Kidney (tissue), 22 donors: ENCODE data around the gene FOXK1. TPM values are rescaled to one million over a fixed set of nuclear protein-coding genes. Genes with fewer than 3 reads are reported as not detected.

Source experiments
- DNase-seq, 5 donors: peaks; one replicate each; pipeline ENCODE4 v3.0.0-alpha.2; 2013 to 2020
- FAIRE-seq: peaks from 2 replicates; lab custom pipeline; 2012; peaks lifted over from hg19 to GRCh38; lab: Jason Lieb, UNC
- H3K27ac ChIP-seq, 2 donors: one replicate each; pipeline ENCODE4 v1.7.0; 2013; ENCODE audit warnings: low read depth in 2 of 2, low read length in 2 of 2, inconsistent platforms in 1 of 2
- H3K27me3 ChIP-seq: one replicate; pipeline ENCODE4 v1.7.1; 2013; ENCODE audit warnings: low read length, inconsistent platforms; ENCODE audit not compliant: control insufficient read depth, insufficient read depth
- H3K36me3 ChIP-seq, 3 donors: one replicate each; pipeline versions ENCODE4 v1.7.0 to v1.7.1; 2013; ENCODE audit warnings: low read length in 3 of 3, control low read depth in 1 of 3, inconsistent platforms in 1 of 3; ENCODE audit not compliant: insufficient read depth in 3 of 3, control insufficient read depth in 2 of 3
- H3K4me1 ChIP-seq, 3 donors: one replicate each; pipeline versions ENCODE4 v1.7.0 to v1.7.1; 2013; ENCODE audit warnings: low read length in 3 of 3, inconsistent platforms in 1 of 3, low read depth in 1 of 3; ENCODE audit not compliant: control insufficient read depth in 2 of 3, insufficient read depth in 2 of 3
- H3K4me3 ChIP-seq, 3 donors: one replicate each; pipeline versions ENCODE4 v1.7.0 to v1.8.1; 2013; ENCODE audit warnings: low read length in 3 of 3, control low read depth in 1 of 3, inconsistent platforms in 1 of 3
- H3K9ac ChIP-seq, 3 donors: one replicate each; pipeline versions ENCODE4 v1.7.0 to v1.7.1; 2013; ENCODE audit warnings: low read length in 3 of 3, control low read depth in 1 of 3, inconsistent platforms in 1 of 3
- H3K9me3 ChIP-seq, 3 donors: one replicate each; pipeline versions ENCODE4 v1.7.0 to v1.7.1; 2013; ENCODE audit warnings: low read length in 3 of 3, control low read depth in 1 of 3, inconsistent platforms in 1 of 3; ENCODE audit not compliant: control insufficient read depth in 2 of 3, insufficient read depth in 1 of 3
- intact Hi-C: fragments of 100-400 bp; cut with DNase I; formaldehyde crosslinking; loops from one replicate; pipeline ENCODE4 v1.11.1; 2022
- long read RNA-seq, 10 donors: library from polyadenylated mRNA in 1 of 10; unstranded in 1 of 10; transcript quantifications; one replicate each; pipeline ENCODE4 v2.0.0 and lab custom pipeline, GENCODE V29; 2021 to 2026
- polyA plus RNA-seq: library from polyadenylated mRNA; stranded (reverse); fragments of 350-450 nt; fragmentation: Illumina TruSeq; extraction: RNeasy Lipid Tissue Mini Kit (QIAGEN cat#74804); gene quantifications from one replicate; pipeline ENCODE4 v1.2.3, GENCODE V29; 2014; ENCODE audit warnings: low read depth, low replicate concordance; ENCODE audit not compliant: insufficient read depth
- total RNA-seq: library from RNA; stranded (reverse); fragmentation: NEBNext Ultra II Directional; extraction: Animal tissue kit (Norgen Biotek cat#: 25700); gene quantifications from one replicate; pipeline ENCODE4 v1.2.1, GENCODE V29; 2021
- TF ChIP-seq, protein P1 (sequence below): IDR thresholded peaks from 3 replicates; pipeline ENCODE4 v1.5.1; 2012; ENCODE audit warnings: mild to moderate bottlenecking, moderate library complexity, borderline replicate concordance; ENCODE audit not compliant: insufficient read depth; ENCODE audit errors: extremely low read depth
- donor health status: control.
- donor health status: control.
- donor health status: control.
- donor health status: control.
- donor health status: control.
- donor health status: DM: yes; HTN: yes; CAD: no.
- donor health status: Normal renal cell carcinoma (clear cell type).

The FOXK1 gene
- 44.2 TPM for total RNA-seq
- polyA plus RNA-seq, result 3.9 TPM
- long read RNA-seq, donor 1, partial matches to known transcripts, result 5 of 6 reads
- long read RNA-seq, donor 1, other reads (novel, unspliced or antisense), result 0 of 6 reads
- long read RNA-seq, donor 2, result 0 reads
- long read RNA-seq, donor 3, full-length matches to known transcripts, result 2 of 9 reads
- long read RNA-seq, donor 3, partial matches to known transcripts, result 7 of 9 reads
- long read RNA-seq, donor 3, other reads (novel, unspliced or antisense), result 0 of 9 reads
- long read RNA-seq, donor 4, full-length matches to known transcripts, result 1 of 8 reads
- long read RNA-seq, donor 4, partial matches to known transcripts, result 7 of 8 reads
- long read RNA-seq, donor 4, other reads (novel, unspliced or antisense), result 0 of 8 reads
- long read RNA-seq, donor 5, result 0 reads
- long read RNA-seq, donor 6, result 0 reads
- long read RNA-seq, donor 7, full-length matches to known transcripts, result 3 of 21 reads
- long read RNA-seq, donor 7, partial matches to known transcripts, result 1 of 21 reads
- long read RNA-seq, donor 7, other reads (novel, unspliced or antisense), result 17 of 21 reads
- long read RNA-seq, donor 8, result 0 reads
- long read RNA-seq, donor 9, full-length matches to known transcripts, result 1 of 1 reads
- long read RNA-seq, donor 9, partial matches to known transcripts, result 0 of 1 reads
- long read RNA-seq, donor 9, other reads (novel, unspliced or antisense), result 0 of 1 reads
- long read RNA-seq, donor 10, full-length matches to known transcripts, result 2 of 2 reads
- long read RNA-seq, donor 10, partial matches to known transcripts, result 0 of 2 reads
- long read RNA-seq, donor 10, other reads (novel, unspliced or antisense), result 0 of 2 reads

DNA sequence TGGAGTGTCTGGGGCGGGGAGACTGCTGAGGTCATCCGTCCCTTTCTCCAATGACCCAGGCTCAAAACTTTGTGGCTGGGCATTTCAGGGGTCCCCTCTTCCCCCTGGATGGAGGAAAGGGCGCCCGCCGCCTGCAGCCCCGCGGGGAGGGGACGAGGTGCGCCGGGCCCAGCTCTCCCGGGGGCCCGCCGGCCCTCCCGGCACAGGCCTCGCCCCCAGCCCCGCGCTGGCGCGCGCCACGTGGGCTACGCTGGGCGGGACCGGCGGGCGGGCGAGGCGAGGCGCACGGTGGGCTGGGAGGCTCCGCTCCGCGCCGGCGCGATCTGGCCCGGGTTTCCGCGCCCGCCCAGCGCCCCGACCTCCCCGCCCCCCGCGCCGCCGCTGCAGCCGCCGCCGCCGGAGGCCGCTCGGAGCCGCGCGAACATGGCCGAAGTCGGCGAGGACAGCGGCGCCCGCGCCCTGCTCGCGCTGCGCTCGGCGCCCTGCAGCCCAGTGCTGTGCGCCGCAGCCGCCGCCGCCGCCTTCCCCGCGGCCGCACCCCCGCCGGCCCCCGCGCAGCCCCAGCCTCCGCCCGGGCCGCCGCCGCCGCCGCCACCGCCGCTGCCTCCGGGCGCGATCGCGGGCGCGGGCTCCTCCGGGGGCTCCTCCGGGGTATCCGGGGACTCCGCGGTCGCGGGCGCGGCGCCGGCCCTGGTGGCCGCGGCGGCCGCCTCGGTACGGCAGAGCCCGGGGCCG lies at the start of gene FOXK1:
Gene FOXK1 (plus strand): TSS at position 410 of the 735 bp plus-strand sequence. CDS start 14 bp downstream, at position 424.
- no peaks in the 10 kb centered on the region for H3K9me3 ChIP-seq
- no peaks in the 10 kb centered on the region for H3K36me3 ChIP-seq
- peak within 1 kb of the TSS; percentile 98 for H3K27ac ChIP-seq
- intact Hi-C loops, result no loop called here
- TF ChIP-seq, protein P1, sequence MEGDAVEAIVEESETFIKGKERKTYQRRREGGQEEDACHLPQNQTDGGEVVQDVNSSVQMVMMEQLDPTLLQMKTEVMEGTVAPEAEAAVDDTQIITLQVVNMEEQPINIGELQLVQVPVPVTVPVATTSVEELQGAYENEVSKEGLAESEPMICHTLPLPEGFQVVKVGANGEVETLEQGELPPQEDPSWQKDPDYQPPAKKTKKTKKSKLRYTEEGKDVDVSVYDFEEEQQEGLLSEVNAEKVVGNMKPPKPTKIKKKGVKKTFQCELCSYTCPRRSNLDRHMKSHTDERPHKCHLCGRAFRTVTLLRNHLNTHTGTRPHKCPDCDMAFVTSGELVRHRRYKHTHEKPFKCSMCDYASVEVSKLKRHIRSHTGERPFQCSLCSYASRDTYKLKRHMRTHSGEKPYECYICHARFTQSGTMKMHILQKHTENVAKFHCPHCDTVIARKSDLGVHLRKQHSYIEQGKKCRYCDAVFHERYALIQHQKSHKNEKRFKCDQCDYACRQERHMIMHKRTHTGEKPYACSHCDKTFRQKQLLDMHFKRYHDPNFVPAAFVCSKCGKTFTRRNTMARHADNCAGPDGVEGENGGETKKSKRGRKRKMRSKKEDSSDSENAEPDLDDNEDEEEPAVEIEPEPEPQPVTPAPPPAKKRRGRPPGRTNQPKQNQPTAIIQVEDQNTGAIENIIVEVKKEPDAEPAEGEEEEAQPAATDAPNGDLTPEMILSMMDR, result peak; percentile 23
- DNase-seq, result peak; percentile 70 to 93 (median 82)
- H3K4me1 ChIP-seq, result peaks cover 0 to 19% (median 4%) of the 10 kb centered on the region in 3 donors
- H3K27me3 ChIP-seq, result no peaks in the 10 kb centered on the region
- FAIRE-seq, result no peak
- peak within 1 kb of the TSS; percentile 67 to 81 (median 69) for H3K4me3 ChIP-seq
- peak within 1 kb of the TSS; percentile 30 to 99 (median 97) for H3K9ac ChIP-seq

DNA sequence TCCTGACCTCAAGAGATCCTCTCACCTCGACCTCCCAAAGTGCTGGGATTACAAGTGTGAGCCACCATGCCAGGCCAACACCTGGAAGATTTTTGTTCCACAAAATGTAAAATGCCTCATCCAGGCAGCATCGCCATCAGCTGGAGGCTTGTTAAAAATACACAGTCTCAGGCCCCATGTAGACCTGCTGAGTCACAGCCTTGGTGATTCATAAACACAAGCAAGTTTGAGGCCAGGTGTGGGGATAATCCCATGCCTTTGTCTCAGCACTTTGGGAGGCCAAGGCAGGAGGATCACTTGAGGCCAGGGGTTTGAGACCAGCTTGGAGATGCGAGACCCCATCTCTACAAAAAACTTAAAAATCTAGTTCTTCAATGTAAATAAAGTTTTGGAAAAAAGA lies 49.1 kb upstream of the FOXK1 start:
- H3K36me3 ChIP-seq, result no peaks in the 10 kb centered on the region
- intact Hi-C loops, result no loop called here
- H3K9me3 ChIP-seq, result no peaks in the 10 kb centered on the region
- H3K9ac ChIP-seq, result no peak overlapping the region
- FAIRE-seq (no peak), DNase-seq (peak in 1 of 5 donors; percentile 22)
- H3K27ac ChIP-seq, result no peak overlapping the region
- peaks cover 0 to 2% (median 0%) of the 10 kb centered on the region in 3 donors for H3K4me1 ChIP-seq
- H3K4me3 ChIP-seq, result no peak overlapping the region
- TF ChIP-seq, protein P1, result no peak
- no peaks in the 10 kb centered on the region for H3K27me3 ChIP-seq

DNA sequence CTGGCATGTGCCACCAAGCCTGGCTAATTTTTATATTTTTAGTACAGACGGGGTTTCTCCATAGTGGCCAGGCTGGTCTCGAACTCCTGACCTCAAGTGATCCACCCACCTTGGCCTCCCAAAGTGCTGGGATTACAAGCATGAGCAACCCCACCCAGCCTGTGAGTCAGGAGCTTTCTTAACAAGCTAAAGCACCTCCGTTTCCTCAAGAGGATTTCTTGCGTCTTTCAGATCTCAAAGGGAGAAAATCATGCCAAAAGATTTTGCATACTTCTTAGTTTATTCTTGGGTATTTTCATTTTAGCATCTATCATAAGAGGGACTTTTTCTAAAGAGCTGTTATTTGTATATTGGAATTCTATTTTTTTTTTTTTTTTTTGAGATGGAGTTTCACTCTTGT lies 47.9 kb upstream of the FOXK1 start:
- FAIRE-seq, result no peak
- H3K27me3 ChIP-seq, result no peaks in the 10 kb centered on the region
- H3K4me1 ChIP-seq, result peaks cover 0 to 2% (median 0%) of the 10 kb centered on the region in 3 donors
- DNase-seq, result peak in 1 of 5 donors; percentile 4
- no peak overlapping the region for H3K4me3 ChIP-seq
- H3K36me3 ChIP-seq, result no peaks in the 10 kb centered on the region
- TF ChIP-seq, protein P1, result no peak
- no peak overlapping the region for H3K9ac ChIP-seq
- no peaks in the 10 kb centered on the region for H3K9me3 ChIP-seq
- intact Hi-C loops, result no loop called here
- H3K27ac ChIP-seq, result no peak overlapping the region
